NCI-H226 (cell line): Measurements from ENCODE around the gene NNMT.

ENCODE experiments used
- DNase-seq: peaks from one replicate; pipeline ENCODE4 v3.0.0-alpha.2; 2015

The NNMT gene

GRCh38 chr11:114295676-114296604 lies at the start of gene NNMT:
NNMT (plus strand) TSS chr11:114296399; CDS start chr11:114296557, 158 bp downstream.
- peak; percentile 96 for DNase-seq

DNA sequence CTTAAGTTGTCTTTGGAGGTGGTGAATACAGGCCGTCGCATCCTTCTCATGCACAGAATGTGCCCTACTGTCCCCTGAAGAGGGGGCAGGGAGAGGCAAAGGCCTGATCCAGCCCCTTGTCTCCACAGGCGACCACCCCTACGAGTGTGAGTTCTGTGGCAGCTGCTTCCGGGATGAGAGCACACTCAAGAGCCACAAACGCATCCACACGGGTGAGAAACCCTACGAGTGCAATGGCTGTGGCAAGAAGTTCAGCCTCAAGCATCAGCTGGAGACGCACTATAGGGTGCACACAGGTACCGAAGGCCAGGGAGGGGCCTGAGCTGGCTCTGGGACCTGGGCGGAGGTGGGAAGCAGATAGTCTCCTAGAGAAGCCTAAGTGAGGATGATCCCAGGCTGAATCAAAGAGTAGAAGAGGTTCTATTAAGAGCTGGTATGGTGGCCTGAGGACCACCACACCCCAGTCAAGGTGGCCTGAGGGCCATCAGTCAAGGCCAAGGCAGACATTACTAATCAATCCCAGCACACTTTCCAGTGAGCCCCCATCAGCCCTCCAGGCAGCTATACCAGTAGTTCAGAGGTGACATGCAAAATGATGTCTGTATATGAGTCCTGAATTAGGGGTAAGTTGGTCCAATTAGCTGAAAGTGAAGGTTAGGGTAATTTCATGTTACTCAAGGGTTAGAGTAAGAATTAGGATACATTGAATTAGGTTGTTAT lies 49.0 kb upstream of the NNMT start:
- DNase-seq = no peak

DNA sequence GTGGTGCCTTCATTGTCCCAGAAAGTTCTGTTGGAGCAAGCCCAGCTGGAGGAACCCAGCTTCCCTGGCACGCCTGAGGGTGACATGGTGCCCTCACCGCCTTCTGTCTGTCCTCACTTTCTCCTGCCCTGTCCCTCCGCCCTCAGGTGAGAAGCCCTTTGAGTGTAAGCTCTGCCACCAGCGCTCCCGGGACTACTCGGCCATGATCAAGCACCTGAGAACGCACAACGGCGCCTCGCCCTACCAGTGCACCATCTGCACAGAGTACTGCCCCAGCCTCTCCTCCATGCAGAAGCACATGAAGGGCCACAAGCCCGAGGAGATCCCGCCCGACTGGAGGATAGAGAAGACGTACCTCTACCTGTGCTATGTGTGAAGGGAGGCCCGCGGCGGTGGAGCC lies 46.0 kb upstream of the NNMT start:
- no peak for DNase-seq

GRCh38 chr11:114250993-114251814 lies 45.0 kb upstream of the NNMT start:
- DNase-seq = no peak

DNA sequence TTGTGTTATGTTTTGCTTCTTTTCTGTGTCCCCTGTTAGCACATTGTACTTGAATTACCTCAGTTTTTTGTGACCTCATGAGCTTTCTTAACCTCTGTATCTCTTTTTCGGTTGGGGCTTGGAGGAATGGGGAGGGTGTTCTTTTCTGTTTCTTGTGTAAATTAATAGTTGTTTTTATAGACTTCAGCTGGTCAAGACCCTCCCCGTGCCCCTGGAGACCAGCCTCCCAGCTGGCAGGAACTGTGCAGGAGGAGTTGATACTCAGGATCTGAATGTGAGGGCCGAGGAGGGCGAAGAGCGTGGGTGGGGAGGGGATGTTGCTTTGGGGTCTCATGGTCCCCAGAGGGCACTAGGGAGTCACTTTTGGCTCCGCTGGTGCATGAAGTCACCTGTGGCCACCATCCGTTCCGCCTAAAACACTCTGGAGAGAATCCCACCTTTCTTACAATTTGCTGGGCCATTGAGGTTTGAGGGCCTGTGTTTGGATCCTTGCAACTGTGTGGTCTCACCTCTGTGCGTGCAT lies 44.3 kb upstream of the NNMT start:
- no peak for DNase-seq

- no peak for DNase-seq
Measured at GRCh38 chr11:114252767-114253166, 43.4 kb upstream of the NNMT start.

GRCh38 chr11:114253771-114254170 lies 42.4 kb upstream of the NNMT start:
- no peak for DNase-seq

GRCh38 chr11:114254571-114255146 lies 41.5 kb upstream of the NNMT start:
- no peak for DNase-seq

- no peak for DNase-seq
Measured at GRCh38 chr11:114255289-114255688, 40.9 kb upstream of the NNMT start.

GRCh38 chr11:114256176-114256966 lies 39.8 kb upstream of the NNMT start:
- no peak for DNase-seq

DNA sequence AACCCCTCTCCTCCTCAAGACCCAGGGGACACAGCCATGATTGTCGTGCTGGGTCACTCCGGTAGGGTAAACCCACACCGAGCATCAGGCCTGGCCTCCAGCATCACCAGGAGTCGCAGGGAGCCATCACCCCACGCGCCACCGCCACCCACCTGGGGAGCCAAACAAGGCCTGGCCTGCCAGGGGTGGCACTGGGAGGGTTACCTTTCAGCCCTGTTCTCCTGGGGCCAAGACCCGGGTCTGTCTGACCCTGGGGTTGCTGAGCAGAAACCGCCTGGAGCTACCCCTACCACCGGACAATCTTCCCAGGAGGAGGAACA lies 39.3 kb upstream of the NNMT start:
- no peak for DNase-seq

DNA sequence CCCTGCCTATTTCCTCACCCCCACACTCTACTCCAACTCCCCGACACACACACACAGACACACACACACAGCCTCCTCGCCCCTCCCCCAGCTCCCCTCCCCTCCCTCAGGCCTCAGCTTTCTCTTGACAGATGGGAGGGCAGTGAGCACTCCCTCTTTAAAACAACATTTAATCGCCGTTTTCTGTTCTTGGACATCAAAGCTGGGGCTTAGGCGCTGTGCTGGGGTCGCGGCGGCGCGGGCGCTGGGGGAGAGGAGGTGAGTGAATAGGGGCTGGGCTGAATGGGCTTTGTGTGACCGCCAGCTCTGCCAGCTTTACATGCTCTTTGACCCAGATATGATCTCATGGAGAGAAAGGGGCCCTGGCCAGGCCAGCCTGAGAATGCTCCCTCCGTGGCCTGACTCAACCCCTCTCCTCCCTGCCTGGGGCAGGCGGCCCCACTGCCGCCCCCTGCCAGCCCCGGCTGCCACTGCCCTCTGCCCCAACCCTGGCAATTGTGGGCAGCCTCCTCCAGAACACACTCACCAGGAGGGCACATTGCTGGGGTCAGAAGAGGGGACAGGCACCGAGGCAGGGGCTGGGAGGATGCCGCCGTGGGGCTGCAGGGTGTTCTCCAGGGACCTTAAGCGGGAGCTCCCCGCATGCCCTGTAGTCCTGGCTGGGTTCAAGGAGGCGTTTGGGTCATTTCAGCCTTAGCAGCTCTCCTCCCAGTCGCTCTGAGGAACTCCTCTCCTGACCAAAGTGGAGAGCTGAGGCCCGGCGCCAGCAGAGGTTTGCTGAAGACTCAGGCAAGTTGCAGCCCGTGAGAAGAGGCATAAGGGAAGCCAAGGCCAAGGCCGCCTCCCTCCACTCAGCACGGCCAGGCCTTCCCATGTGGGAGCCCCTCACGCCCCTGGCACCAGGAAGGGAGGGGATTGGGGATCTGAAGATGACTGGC lies 38.3 kb upstream of the NNMT start:
- DNase-seq = no peak

GRCh38 chr11:114258696-114259095 lies 37.5 kb upstream of the NNMT start:
- DNase-seq = no peak

DNA sequence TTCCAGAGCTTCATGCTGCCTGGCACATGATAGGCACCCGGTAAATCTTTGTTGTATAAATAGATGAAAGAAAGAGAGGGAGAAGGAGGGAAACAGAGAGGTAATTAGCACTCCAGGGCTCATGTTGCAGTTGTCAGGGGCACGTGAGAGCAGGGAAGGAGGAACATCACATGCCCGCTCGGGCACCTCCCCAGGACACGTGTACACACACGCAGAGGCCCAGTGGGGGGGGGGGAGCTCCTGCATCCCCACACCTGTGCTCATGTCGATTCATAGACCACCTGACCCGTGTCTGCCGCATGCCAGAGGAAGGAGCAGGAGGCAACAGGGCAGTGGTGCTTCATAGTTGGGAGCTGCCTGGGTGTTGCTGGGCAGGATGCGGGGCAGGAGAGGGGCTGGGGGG lies 37.1 kb upstream of the NNMT start:
- no peak for DNase-seq

- DNase-seq = no peak
Measured at GRCh38 chr11:114259551-114259983, 36.6 kb upstream of the NNMT start.

DNA sequence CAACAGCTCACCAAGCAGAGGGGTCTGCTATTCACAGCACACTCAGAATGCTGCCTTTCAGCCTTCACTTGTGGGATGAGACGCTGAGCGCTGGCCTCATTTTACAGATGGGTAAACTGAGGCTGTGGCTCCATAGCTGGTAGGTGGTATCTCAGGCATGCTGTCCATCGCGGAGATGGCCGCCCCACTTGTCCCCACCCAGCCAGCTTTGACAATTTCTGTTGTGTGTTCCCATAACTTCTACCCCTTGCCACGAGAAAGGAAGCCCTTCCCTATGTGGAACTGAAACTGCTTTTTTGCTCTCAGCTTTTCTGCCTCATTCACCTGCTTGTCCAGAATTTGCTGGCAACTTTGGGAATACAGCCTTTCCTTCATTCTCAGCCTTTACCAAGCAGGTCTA lies 36.1 kb upstream of the NNMT start:
- DNase-seq = no peak

GRCh38 chr11:114260483-114260882 lies 35.7 kb upstream of the NNMT start:
- no peak for DNase-seq

GRCh38 chr11:114261791-114262190 lies 34.4 kb upstream of the NNMT start:
- DNase-seq = no peak

DNA sequence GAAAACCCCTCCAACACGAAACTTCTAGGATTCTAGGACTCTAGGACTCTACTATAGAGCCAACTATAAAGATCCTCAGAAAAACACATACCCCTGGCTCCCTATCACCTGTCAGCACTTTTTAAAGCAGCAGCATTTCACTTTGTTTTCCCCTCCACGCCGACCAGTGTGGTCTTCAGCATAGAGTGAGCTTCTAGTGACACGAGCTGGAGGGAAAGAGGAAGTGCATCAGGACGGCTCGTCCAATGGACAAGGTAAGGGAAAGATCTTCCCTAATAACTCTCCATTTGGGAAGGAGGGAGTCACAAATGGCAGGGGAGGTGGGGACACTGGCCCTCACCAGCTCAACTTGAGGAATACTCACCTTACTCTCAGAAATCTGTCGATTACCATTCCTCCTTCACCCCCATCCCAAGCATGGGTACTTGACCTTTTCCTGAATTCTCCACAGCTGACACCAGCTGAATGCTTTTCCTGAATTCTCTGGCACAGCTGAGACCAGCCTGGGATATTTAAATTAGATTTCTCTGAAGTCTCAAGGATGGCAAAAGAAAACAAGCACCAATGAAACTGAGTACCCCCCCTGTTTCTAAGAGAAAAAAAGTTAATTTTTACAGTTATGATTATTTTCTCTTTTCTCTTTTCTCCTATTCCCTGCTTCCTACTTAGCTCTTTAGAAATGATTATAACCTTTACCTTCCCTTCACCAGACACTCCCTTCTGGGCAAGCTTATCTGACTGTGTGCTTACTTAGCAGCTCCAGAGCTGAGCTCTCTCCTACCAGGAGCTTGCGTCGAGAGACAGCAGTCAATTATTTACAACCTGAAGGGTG lies 33.3 kb upstream of the NNMT start:
- no peak for DNase-seq
